NOMO-1 treated with dmso at 0.1 percent for 144 hours (cell line): ENCODE results near the gene PMS1.
"Not testable (repeated sequence)": the region's sequence is repeated elsewhere in the genome, so short reads cannot be mapped to it uniquely, and the experiment has no call there.

Experiments
- DNase-seq: peaks from one replicate; lab custom pipeline; 2025; ENCODE audit not compliant: unreplicated experiment; lab: John Stamatoyannopoulos, UW

Gene PMS1

GRCh38 chr2:189803431-189803830, 19.2 kb downstream of the PMS1 start:
- no peak for DNase-seq

GRCh38 chr2:189818249-189819038, 34.2 kb downstream of the PMS1 start:
- DNase-seq: no peak

GRCh38 chr2:189819297-189819704, 35.1 kb downstream of the PMS1 start:
- DNase-seq: no peak

GRCh38 chr2:189821953-189822748, 37.9 kb downstream of the PMS1 start:
- DNase-seq: no peak

GRCh38 chr2:189824694-189825396, 40.6 kb downstream of the PMS1 start:
- no peak for DNase-seq

- no peak for DNase-seq
These were observed 41.8 kb downstream of the PMS1 start for GRCh38 chr2:189826039-189826438.

GRCh38 chr2:189829102-189829833, 45.0 kb downstream of the PMS1 start:
- no peak for DNase-seq

- no peak for DNase-seq
These were observed 46.3 kb downstream of the PMS1 start for GRCh38 chr2:189830510-189830909.

- DNase-seq: no peak
These were observed 49.8 kb downstream of the PMS1 start for GRCh38 chr2:189834059-189834458.

GRCh38 chr2:189834642-189835041, 50.4 kb downstream of the PMS1 start:
- DNase-seq: not testable (repeated sequence)

- DNase-seq: no peak
These were observed 51.8 kb downstream of the PMS1 start for GRCh38 chr2:189835855-189836558.

GRCh38 chr2:189836644-189837043, 52.4 kb downstream of the PMS1 start:
- DNase-seq: no peak

GRCh38 chr2:189837326-189837725, 53.1 kb downstream of the PMS1 start:
- no peak for DNase-seq

- no peak for DNase-seq
These were observed 56.8 kb downstream of the PMS1 start for GRCh38 chr2:189841019-189841418.

- no peak for DNase-seq
These were observed 64.0 kb downstream of the PMS1 start for GRCh38 chr2:189848276-189848675.

- DNase-seq: no peak
These were observed 65.3 kb downstream of the PMS1 start for GRCh38 chr2:189849550-189849949.

GRCh38 chr2:189851174-189851826, 67.0 kb downstream of the PMS1 start:
- no peak for DNase-seq

GRCh38 chr2:189854187-189854586, 69.9 kb downstream of the PMS1 start:
- DNase-seq: no peak

- no peak for DNase-seq
These were observed 70.7 kb downstream of the PMS1 start for GRCh38 chr2:189854940-189855339.

- DNase-seq: no peak
These were observed 74.0 kb downstream of the PMS1 start for GRCh38 chr2:189858291-189858690.
